Measurements from ENCODE around the gene ZNF592. TPM values are rescaled to one million over a fixed set of nuclear protein-coding genes. Genes with fewer than 3 reads are reported as not detected.

The ZNF592 gene
- total RNA-seq, 1 experiment from 2014 or later, result 6.9 TPM

- no peak for DNase-seq (ENCODE audit: low spot score)
Observed at GRCh38 chr15:84778194-84778593, 29.8 kb downstream of the ZNF592 start.

- DNase-seq (ENCODE audit: low spot score), result no peak
Observed at GRCh38 chr15:84780492-84780891, 32.1 kb downstream of the ZNF592 start.

GRCh38 chr15:84781495-84781894 is 33.1 kb downstream of the ZNF592 start:
- no peak for DNase-seq (ENCODE audit: low spot score)

GRCh38 chr15:84782346-84782745 is 34.0 kb downstream of the ZNF592 start:
- no peak for DNase-seq (ENCODE audit: low spot score)

GRCh38 chr15:84783493-84784251 is 35.3 kb downstream of the ZNF592 start:
- no peak for DNase-seq (ENCODE audit: low spot score)

GRCh38 chr15:84784262-84784661 is 35.9 kb downstream of the ZNF592 start:
- DNase-seq (ENCODE audit: low spot score), result no peak

- no peak for DNase-seq (ENCODE audit: low spot score)
Observed at GRCh38 chr15:84785053-84785452, 36.7 kb downstream of the ZNF592 start.

- no peak for DNase-seq (ENCODE audit: low spot score)
Observed at GRCh38 chr15:84788500-84788899, 40.1 kb downstream of the ZNF592 start.

GRCh38 chr15:84789762-84790161 is 41.4 kb downstream of the ZNF592 start:
- no peak for DNase-seq (ENCODE audit: low spot score)

- DNase-seq (ENCODE audit: low spot score), result no peak
Observed at GRCh38 chr15:84790676-84791075, 42.3 kb downstream of the ZNF592 start.

GRCh38 chr15:84791763-84792162 is 43.4 kb downstream of the ZNF592 start:
- no peak for DNase-seq (ENCODE audit: low spot score)

- DNase-seq (ENCODE audit: low spot score), result no peak
Observed at GRCh38 chr15:84793431-84794161, 45.2 kb downstream of the ZNF592 start.

GRCh38 chr15:84794162-84794547 is 45.8 kb downstream of the ZNF592 start:
- no peak for DNase-seq (ENCODE audit: low spot score)

- no peak for DNase-seq (ENCODE audit: low spot score)
Observed at GRCh38 chr15:84795186-84795585, 46.8 kb downstream of the ZNF592 start.

GRCh38 chr15:84797212-84797611 is 48.8 kb downstream of the ZNF592 start:
- DNase-seq (ENCODE audit: low spot score), result no peak

- no peak for DNase-seq (ENCODE audit: low spot score)
Observed at GRCh38 chr15:84797801-84798200, 49.4 kb downstream of the ZNF592 start.

GRCh38 chr15:84798436-84798946 is 50.1 kb downstream of the ZNF592 start:
- no peak for DNase-seq (ENCODE audit: low spot score)

GRCh38 chr15:84799511-84800187 is 51.3 kb downstream of the ZNF592 start:
- no peak for DNase-seq (ENCODE audit: low spot score)

GRCh38 chr15:84800365-84800806 is 52.0 kb downstream of the ZNF592 start:
- DNase-seq (ENCODE audit: low spot score), result no peak

GRCh38 chr15:84804005-84804900 is 55.9 kb downstream of the ZNF592 start:
- no peak for DNase-seq (ENCODE audit: low spot score)

GRCh38 chr15:84805221-84805620 is 56.8 kb downstream of the ZNF592 start:
- no peak for DNase-seq (ENCODE audit: low spot score)
